ENCODE measurements around the gene ZWILCH. TPM values are rescaled to one million over a fixed set of nuclear protein-coding genes. Genes with fewer than 3 reads are reported as not detected.

Gene ZWILCH
- total and polyA plus RNA-seq, 2 experiments from 2014 or later, result 7.5 to 15.7 TPM

DNA sequence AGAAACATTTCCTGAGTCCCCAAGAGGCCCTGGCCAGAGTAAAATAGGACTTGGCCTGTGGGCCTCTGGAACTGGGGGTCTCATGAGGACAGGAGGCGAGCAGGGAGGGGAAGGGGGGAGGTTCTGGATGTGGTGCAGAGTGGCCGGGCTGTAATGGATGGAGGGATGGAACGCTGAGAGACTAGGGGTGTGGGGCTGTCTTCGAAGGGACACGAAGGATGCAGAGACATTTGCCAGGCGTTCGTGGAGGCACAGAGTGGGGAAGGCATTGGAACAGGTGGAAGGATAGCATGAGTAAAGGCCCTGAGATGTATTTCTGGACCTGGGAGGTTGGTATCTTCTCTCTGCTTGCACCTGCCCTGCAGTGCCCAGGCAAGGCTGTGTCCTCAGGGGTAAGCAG is 62.8 kb downstream of the ZWILCH start:
- TF ChIP-seq, protein P1, sequence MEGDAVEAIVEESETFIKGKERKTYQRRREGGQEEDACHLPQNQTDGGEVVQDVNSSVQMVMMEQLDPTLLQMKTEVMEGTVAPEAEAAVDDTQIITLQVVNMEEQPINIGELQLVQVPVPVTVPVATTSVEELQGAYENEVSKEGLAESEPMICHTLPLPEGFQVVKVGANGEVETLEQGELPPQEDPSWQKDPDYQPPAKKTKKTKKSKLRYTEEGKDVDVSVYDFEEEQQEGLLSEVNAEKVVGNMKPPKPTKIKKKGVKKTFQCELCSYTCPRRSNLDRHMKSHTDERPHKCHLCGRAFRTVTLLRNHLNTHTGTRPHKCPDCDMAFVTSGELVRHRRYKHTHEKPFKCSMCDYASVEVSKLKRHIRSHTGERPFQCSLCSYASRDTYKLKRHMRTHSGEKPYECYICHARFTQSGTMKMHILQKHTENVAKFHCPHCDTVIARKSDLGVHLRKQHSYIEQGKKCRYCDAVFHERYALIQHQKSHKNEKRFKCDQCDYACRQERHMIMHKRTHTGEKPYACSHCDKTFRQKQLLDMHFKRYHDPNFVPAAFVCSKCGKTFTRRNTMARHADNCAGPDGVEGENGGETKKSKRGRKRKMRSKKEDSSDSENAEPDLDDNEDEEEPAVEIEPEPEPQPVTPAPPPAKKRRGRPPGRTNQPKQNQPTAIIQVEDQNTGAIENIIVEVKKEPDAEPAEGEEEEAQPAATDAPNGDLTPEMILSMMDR (IDR thresholded peaks at IDR 0.05; ENCODE audit: low read depth, low read length), result no peak
- Histone ChIP-seq H3K4me3 (no peak overlapping the region), H3K36me3 (no peaks in the 10 kb centered on the region), H3K27ac (no peak overlapping the region), H3K4me1 (ENCODE audit: low read depth) (no peaks in the 10 kb centered on the region), H3K27me3 (no peaks in the 10 kb centered on the region), H3K9me3 (ENCODE audit: low read depth) (no peaks in the 10 kb centered on the region)
- DNase-seq (ENCODE audit: low read depth in 1 of 2, low spot score in 1 of 2), result no peak

DNA sequence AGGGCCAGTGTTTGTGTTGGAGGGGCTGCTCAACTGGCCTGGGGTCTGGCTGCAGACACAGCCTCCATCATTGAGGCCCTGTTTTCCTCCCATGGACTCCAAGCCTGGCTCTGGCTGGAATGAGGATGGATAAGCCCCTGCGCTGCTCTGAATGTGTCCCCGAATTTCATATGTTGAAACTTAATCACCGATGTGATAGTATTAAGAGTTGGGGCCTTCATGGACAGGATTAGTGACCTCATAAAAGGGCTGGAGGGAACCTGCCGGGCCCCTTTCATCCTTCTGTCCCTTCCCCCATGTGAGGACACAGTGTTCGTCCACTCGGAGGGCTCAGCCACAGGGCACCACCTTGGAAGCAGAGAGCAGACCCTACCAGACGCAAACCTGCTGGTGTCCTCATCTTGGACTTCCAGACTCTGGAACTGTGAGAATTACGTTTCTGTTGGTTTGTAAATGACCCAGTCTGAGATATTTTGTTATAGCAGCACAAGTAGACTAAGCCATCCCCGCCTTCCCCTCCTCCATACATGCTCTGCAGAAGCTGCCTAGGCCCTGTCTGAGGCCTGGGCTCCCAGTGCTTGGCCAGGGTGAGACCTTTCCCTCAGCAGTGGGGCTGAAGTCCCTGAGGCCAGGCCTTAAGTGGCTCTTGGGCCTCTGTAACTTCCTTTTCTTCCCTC is 64.5 kb downstream of the ZWILCH start:
- Histone ChIP-seq H3K27ac (no peak overlapping the region), H3K9me3 (ENCODE audit: low read depth) (no peaks in the 10 kb centered on the region), H3K27me3 (no peaks in the 10 kb centered on the region), H3K4me3 (no peak overlapping the region), H3K4me1 (ENCODE audit: low read depth) (no peaks in the 10 kb centered on the region), H3K36me3 (no peaks in the 10 kb centered on the region)
- TF ChIP-seq, protein P1 (IDR thresholded peaks at IDR 0.05; ENCODE audit: low read depth, low read length), result no peak
- DNase-seq (ENCODE audit: low read depth in 1 of 2, low spot score in 1 of 2), result no peak

DNA sequence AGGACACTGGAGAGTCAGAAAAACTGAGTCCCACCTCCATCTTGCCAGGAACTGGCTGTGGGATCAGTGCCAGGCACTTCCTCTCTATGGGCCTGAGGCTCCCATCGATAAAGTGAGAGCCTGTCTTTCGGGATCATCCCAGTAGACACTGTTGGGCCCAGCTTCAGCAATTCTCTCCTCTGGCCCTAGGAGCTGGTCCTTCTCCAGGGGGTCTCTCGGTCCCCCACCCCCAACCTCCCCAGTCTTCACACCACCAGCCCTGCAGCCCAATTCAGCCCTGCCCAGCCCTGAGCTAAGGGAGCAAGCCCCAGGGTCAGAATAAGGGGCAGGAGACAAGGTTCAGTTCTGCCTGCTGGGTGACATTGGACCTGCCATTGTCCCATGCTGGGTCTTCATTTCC is 65.2 kb downstream of the ZWILCH start:
- Histone ChIP-seq H3K27ac (no peak overlapping the region), H3K9me3 (ENCODE audit: low read depth) (no peaks in the 10 kb centered on the region), H3K4me3 (no peak overlapping the region), H3K36me3 (no peaks in the 10 kb centered on the region), H3K27me3 (no peaks in the 10 kb centered on the region), H3K4me1 (ENCODE audit: low read depth) (no peaks in the 10 kb centered on the region)
- DNase-seq (ENCODE audit: low read depth in 1 of 2, low spot score in 1 of 2), result no peak
- TF ChIP-seq, protein P1 (IDR thresholded peaks at IDR 0.05; ENCODE audit: low read depth, low read length), result no peak

DNA sequence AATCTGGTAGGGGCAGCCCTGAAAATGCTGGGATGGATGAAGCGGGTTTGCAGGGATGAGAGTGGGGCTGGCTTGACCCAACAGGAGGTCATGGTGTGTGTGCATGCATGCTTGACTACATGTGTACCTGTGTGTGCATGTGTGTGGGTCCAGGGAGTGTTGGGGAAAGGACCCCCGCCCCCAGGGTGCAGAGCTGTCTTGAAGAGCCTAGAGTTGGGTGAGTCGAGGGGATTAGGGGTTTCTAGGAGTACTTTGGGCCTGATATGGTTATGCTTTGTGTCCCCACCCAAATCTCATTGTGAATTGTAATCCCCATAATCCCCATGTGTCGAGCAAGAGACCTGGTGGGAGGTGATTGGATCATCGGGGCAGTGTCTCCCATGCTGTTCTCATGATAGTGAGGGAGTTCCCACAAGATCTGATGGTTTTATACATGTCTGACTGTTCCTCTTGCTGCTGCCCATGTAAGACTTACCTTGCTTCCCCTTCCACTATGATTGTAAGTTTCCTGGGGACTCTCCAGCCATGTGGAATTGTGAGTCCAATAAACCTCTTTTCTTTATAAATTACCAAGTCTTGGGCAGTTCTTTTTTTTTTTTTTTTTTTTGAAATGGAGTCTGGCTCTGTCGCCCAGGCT is 65.8 kb downstream of the ZWILCH start:
- TF ChIP-seq, protein P1 (IDR thresholded peaks at IDR 0.05; ENCODE audit: low read depth, low read length), result no peak
- H3K9me3 ChIP-seq (ENCODE audit: low read depth), result no peaks in the 10 kb centered on the region
- no peaks in the 10 kb centered on the region for H3K36me3 ChIP-seq
- H3K27ac ChIP-seq, result no peak overlapping the region
- H3K4me1 ChIP-seq (ENCODE audit: low read depth), result no peaks in the 10 kb centered on the region
- DNase-seq (ENCODE audit: low read depth in 1 of 2, low spot score in 1 of 2), result no peak
- no peaks in the 10 kb centered on the region for H3K27me3 ChIP-seq
- H3K4me3 ChIP-seq, result no peak overlapping the region

DNA sequence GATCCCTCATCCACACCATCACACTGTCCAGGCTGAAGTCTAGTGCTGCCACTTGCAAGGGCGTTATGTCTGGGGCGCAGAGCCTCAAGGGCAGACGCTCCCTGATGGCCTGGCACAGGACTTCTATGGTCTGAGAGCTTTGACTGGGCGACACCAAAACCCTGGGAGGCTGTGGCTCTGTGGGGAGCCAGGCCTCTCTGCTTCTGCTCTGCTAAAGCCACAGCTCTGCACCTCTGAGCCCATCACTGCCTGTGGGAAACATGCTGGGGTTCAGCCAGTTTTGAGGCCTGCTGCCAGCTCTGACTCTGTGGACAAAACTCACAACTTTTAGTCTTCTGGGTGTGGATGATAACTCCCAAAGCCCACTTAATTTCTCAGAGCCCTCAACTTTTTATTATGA is 67.0 kb downstream of the ZWILCH start:
- Histone ChIP-seq H3K27ac (no peak overlapping the region), H3K4me3 (no peak overlapping the region), H3K36me3 (no peaks in the 10 kb centered on the region), H3K27me3 (no peaks in the 10 kb centered on the region), H3K9me3 (ENCODE audit: low read depth) (no peaks in the 10 kb centered on the region), H3K4me1 (ENCODE audit: low read depth) (no peaks in the 10 kb centered on the region)
- TF ChIP-seq, protein P1 (IDR thresholded peaks at IDR 0.05; ENCODE audit: low read depth, low read length), result no peak
- no peak for DNase-seq (ENCODE audit: low read depth in 1 of 2, low spot score in 1 of 2)
